GM03348 (cell line): Measurements from ENCODE around the gene TAOK2.
A peak's percentile ranks its signal among the peaks of the same experiment; 100 is the strongest.
"Not testable (repeated sequence)": the region's sequence is repeated elsewhere in the genome, so short reads cannot be mapped to it uniquely, and the experiment has no call there.

Experiments
- DNase-seq: peaks from one replicate; pipeline ENCODE4 v3.0.0; 2012; ENCODE audit warnings: low spot score

TAOK2 gene

DNA sequence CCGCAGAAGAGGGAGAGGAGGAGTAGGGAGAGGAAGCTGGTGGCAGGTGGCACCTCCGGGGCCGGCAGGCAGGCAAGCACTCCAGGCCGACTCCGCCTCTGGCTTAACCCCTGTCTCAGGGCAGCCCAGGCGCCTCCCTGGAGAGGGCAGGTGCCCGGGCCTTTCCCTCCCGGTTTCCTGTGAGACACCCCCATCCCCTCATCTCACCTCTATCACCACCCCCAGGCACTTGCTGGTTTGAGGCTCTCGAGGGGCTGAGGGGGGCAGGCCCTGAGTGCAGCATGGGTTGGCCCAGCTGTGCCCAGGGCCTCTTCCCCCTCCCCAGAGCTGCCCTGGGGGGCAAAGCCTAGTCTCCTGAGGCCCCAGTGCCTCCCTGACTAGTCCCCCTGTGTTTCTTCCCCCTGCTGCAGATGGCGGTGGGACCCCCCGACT is 31.2 kb downstream of the TAOK2 start:
- no peak for DNase-seq

- peak; percentile 83 for DNase-seq
Observed at GRCh38 chr16:30005341-30006094, 31.9 kb downstream of the TAOK2 start.

DNA sequence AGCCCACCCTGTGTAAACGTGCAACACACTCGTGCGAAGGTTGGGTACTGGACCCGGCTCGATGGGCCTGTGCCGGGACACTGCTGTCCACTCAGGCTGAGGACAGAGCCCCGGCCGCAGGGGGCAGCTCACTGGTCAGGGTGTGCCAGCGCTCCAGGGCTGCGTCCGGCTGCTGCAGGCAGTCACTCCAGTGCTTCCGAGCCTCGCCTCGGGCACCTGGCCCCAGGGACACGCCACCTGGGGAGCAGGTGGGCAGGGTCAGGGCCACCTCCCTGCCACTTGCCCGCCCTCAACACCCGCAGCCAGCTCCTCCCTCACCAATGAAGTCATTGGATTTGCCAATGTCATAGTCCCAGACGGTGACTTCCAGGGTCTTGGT is 32.4 kb downstream of the TAOK2 start:
- DNase-seq = no peak

DNA sequence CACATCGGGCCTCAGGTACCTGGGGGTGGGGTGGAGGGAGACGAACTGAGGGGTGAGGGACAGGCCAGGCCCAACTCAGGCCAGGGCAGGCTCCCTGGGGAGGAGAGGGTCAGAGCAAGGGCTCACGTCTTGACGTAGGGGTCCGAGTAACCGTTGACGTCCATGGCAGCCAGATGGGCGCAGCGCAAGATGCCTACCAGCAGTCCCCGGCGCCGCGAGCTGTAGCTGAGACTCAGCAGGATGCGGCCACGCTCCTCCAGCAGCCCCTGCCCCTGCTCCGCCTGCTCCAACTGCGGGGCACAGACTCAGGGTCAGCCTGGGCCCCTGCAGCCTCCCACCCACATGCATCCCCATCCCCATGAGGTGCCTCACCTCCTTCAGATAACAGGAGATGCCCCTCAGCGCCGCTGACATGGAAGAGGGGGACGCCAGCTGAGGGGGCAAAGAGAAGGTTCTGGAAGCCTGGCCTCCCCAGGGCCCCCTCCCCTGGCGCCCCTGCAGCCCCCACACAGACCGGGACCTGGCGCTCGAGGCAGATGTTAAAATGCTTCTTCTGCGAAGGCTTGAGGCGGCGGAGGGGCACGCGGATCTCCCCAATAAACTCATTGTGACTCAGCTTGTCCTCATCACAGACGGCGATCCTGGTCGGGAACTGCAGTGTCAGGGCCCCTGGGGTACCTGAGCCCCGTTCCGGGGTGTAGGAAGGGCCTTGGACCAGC is 33.1 kb downstream of the TAOK2 start:
- DNase-seq = no peak

DNA sequence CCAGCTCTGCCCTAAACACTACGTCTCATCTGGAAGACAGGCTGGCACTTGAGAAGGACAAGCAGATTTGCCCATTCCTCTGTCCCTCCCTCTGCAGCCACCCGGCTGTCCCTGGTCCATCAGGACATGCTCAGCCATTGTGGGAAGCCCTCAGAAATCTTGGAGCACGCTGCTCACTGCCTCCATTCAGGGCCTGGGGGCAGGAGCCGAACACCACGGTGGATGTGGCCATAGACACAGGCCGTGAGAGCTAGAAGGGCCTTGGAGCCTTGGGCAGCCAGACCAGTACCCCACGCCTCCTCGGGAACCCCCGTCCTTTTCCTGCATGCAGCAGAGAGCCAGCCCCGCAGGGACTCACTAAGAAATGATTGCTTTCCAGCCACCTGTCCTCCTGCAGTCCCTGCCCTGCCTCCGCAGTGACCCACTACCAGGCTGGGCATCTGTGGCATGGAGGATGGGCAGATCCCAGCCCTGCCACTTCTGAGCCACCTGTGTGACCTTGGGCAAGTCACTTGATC is 33.8 kb downstream of the TAOK2 start:
- DNase-seq = no peak

DNA sequence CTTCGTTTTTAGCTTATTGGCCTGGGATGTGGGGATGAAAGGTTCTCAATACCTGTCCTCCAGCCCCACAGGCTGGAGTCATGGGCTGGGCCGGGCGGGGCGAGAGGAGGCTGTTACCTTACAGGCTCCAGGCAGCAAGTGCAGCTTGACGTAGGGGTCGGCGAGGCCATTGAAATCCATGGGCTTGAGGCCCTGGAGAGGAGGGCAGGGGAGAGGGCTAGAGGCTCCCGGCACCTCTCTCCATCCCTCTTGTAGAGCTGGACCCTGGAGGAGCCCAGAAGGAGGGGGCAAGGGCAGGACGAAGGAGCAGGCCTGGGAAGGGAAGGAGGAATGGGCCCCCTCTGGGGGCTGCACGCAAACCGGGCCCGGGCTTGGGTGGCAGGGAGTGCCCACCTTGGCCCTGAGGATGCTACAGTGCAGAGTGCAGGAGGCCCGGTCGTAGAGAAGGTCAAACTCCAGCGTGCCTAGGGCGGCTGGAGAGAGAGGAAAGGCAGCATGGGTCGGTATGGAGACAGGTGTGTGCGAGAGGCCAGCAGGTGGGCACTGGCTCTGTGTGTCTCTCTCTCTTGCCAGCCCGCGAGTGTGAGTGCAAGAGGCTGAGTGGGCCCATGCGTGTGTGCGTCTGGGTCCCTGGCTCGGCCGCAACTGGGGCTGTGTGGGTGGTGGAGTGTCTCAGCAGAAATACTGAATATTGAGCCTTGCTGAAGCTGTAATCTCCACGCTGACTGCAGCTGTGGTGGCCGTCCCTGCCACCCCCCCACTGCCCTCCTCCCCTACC is 35.6 kb downstream of the TAOK2 start:
- no peak for DNase-seq

DNA sequence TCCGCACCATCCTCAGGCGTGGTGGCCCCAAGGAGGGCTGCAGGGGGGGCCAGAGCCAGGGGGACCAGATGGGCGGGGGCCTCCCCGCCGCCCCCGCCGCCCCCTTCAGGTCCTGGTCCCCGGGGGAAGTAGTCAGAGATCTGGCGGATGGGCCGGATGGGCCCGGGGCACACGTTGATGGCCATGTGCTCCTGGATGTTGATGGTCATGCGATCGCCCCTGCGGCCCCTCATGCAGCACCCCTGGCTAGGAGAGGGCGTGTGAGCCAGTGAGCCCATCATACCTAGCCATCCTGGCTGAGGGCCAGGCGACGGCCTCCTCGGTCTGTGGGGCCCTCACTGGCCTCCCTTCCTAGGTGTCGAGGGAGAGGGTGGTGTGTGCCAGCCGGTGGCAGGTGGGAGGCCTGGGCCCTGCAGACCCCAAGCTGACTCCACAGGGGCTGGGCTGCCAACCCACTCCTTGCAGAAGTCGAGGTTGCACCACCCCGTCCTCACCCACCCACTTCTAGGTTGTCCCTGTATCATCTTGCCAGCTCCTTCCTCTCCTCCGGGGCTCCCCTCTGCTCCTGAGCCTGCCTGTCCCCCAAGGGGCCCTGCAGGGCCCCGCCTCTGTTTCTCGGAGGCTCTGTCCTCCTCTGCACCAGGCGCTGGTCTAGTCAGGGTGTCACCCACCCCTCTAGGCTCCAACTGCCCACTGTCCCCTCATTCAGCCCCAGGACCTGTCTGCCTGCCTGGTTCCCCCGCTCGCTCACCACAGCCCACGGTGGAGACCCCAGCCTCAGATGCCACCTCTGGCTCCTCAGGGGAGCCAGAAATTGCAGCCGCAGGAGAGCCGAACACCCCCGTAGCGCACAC is 36.5 kb downstream of the TAOK2 start:
- no peak for DNase-seq

DNA sequence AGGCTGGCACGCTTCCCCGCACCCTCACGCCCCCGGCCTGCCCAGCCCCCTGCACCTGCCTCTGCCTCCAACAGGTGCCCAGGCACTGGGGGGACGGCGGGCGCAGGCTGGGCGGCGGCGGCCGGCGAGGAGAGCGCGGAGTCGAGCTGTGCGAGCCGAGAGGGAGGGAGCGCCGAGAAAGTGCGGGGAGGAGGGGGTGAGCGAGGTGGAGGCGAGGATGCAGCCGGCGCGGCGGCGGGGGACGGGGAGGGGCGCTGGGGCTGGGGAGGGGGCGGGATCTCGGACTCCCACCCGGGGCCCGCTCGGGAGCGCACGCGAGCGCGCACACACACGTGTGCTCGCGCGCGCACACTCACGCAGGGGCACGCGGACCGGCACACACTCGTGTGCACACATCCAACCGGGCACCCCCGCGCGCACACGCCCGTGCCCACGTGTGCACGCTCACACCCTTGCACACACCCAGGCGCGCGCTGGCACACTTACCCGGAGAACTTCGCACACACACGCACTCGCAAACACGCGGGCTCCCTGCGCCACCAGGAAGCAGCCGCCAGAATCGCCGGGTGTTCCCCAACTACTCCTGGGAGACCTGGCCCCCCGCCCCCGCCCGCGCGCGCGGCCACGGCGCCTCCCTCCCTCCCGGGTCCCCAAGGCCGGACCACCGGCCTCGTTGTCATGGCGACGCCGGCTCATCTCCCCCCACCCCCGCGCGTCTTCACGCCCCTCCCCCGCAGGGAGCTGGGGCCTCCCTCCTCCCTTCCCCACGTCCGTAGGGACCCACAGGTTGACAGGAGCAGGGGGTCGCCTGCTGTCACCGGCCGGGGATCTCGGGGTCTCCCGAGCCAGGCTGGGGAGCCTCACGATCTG is 37.4 kb downstream of the TAOK2 start, which contains the start of gene DOC2A:
DOC2A (minus strand) TSS at position 184 of the 870 bp plus-strand sequence. CDS start 805 bp downstream, outside the sequence.
- peak; percentile 45 for DNase-seq

GRCh38 chr16:30011714-30012504 is 38.2 kb downstream of the TAOK2 start:
- DNase-seq = no peak

DNA sequence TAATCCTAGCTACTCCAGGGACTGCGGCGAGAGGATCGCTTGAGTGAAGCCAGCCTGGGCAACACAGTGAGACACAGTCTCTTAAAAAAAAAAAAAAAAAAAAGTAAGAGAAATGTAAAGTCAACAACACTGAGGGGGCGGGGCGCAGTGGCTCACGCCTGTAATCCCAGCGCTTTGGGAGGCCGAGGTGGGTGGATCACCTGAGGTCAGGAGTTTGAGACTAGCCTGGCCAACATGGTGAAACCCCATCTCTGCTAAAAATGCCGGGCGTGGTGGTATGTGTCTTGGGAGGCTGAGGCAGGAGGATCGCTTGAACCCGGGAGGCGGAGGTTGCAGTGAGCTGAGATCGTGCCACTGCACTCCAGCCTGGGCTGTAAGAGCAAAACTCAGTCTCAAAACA is 38.9 kb downstream of the TAOK2 start:
- not testable (repeated sequence) for DNase-seq

GRCh38 chr16:30015450-30015849 is 41.8 kb downstream of the TAOK2 start:
- DNase-seq = not testable (repeated sequence)

- no peak for DNase-seq
Observed at GRCh38 chr16:30016555-30017276, 43.0 kb downstream of the TAOK2 start.

DNA sequence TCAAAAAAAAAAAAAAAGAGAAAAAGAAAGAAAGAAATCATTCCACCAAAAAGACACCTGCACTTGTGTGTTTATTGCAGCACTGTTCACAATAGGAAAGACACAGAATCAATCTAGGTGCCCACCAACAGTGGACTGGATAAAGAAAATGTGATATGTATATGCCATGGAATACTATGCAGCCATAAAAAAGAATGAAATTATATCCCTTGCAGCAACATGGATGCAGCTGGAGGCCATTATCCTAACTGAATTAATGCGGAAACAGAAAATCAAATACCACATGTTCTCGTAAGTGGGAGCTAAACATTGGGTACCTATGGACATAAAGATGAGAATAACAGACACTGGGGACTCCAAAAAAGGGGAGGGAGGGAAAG is 43.6 kb downstream of the TAOK2 start:
- DNase-seq = no peak

- not testable (repeated sequence) for DNase-seq
Observed at GRCh38 chr16:30017937-30018336, 44.3 kb downstream of the TAOK2 start.

GRCh38 chr16:30018731-30019158 is 45.1 kb downstream of the TAOK2 start:
- no peak for DNase-seq

DNA sequence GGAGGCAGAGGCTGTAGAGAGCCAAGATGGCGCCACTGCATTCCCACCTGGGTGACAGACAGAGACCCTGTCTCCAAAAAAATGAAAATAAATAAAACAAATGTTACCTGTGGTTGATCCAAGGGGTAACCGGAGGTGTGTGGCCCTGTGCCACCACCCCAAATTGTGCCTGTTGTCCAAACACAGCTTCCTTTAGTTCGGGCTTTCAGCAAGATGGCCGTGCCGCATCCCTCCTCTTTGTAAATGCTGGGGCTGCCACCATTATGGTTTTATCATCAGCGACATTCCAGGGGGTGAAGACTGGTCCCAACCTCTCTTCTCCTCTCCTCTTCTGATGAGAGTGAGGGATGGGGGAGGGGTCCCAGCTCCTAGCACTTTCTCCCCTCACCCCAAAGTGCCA is 49.2 kb downstream of the TAOK2 start, which contains the start of gene C16orf92:
C16orf92 (plus strand) TSS at position 312 of the 400 bp plus-strand sequence. CDS start 143 bp downstream, outside the sequence.
- no peak for DNase-seq

GRCh38 chr16:30023586-30023985 is 49.9 kb downstream of the TAOK2 start:
- DNase-seq = no peak

DNA sequence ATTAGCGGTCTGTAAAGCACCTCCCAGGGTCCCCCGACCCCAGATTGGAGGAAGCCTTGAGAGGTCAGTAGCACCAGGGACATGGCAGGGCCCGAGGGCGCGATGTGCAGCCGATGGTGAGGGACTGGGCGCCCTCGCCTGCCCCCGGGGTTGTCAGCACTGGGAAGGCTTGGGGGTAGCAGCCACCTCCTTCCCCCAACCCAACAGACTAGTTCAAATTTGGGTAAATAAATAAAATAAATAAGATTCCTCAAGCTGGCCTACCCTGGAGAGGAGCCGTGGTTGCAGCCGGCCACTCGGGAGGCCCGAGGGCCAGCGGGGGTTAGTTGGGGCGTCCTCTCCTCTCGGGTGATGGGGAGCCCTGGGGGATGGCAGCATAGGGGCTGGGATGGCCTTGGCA is 50.8 kb downstream of the TAOK2 start:
- no peak for DNase-seq

- no peak for DNase-seq
Observed at GRCh38 chr16:30025156-30025555, 51.5 kb downstream of the TAOK2 start.
